ENCODE data around the gene ARMS2.

Gene ARMS2

GRCh38 chr10:122494173-122494820 is 39.8 kb downstream of the ARMS2 start:
- TF ChIP-seq REST (IDR thresholded peaks at IDR 0.05; ENCODE audit: insufficient read depth in 1 of 2, low read depth in 2 of 2, low read length in 2 of 2): no peak
- TF ChIP-seq FOXP2 (optimal IDR thresholded peaks at IDR 0.05; ENCODE audit: borderline replicate concordance, extremely low read depth, extremely low read length, insufficient read depth): no peak
- TF ChIP-seq POLR2AphosphoS5 (IDR thresholded peaks at IDR 0.05; ENCODE audit: low read depth, low read length): no peak
- TF ChIP-seq TAF1 (IDR thresholded peaks at IDR 0.05; ENCODE audit: borderline replicate concordance, insufficient read depth, low read length): no peak
- TF ChIP-seq SIN3A (IDR thresholded peaks at IDR 0.05; ENCODE audit: borderline replicate concordance, insufficient read depth, low read length): no peak

DNA sequence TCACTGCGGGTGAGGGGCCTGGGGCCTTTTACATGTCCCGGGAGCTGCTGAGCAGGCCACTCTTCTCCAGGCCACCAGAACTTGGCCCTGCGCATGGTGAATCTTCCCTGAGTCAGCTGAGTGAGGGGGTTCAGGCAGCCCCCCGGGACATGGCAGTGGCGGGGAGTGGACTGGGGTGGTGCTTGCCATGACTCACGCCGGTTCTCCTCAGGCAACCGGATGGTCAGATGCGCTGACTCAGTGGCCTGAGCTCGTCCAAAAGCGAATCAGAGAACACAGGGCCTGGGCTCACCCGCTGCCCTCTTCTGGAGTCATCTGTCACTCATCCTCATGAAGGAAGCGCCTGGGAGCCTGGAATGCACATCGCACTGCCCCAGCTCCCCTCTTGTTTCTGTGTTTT is 40.4 kb downstream of the ARMS2 start:
- no peak for TF ChIP-seq POLR2AphosphoS5 (IDR thresholded peaks at IDR 0.05; ENCODE audit: low read depth, low read length)
- TF ChIP-seq SIN3A (IDR thresholded peaks at IDR 0.05; ENCODE audit: borderline replicate concordance, insufficient read depth, low read length): no peak
- TF ChIP-seq TAF1 (IDR thresholded peaks at IDR 0.05; ENCODE audit: borderline replicate concordance, insufficient read depth, low read length): no peak
- no peak for TF ChIP-seq REST (IDR thresholded peaks at IDR 0.05; ENCODE audit: insufficient read depth in 1 of 2, low read depth in 2 of 2, low read length in 2 of 2)
- no peak for TF ChIP-seq FOXP2 (optimal IDR thresholded peaks at IDR 0.05; ENCODE audit: borderline replicate concordance, extremely low read depth, extremely low read length, insufficient read depth)

GRCh38 chr10:122495406-122496340 is 41.2 kb downstream of the ARMS2 start:
- TF ChIP-seq POLR2AphosphoS5 (IDR thresholded peaks at IDR 0.05; ENCODE audit: low read depth, low read length) (no peak), REST (IDR thresholded peaks at IDR 0.05; ENCODE audit: insufficient read depth in 1 of 2, low read depth in 2 of 2, low read length in 2 of 2) (no peak), TAF1 (IDR thresholded peaks at IDR 0.05; ENCODE audit: borderline replicate concordance, insufficient read depth, low read length) (no peak), FOXP2 (optimal IDR thresholded peaks at IDR 0.05; ENCODE audit: borderline replicate concordance, extremely low read depth, extremely low read length, insufficient read depth) (no peak), SIN3A (IDR thresholded peaks at IDR 0.05; ENCODE audit: borderline replicate concordance, insufficient read depth, low read length) (no peak)

- TF ChIP-seq SIN3A (IDR thresholded peaks at IDR 0.05; ENCODE audit: borderline replicate concordance, insufficient read depth, low read length): no peak
- no peak for TF ChIP-seq REST (IDR thresholded peaks at IDR 0.05; ENCODE audit: insufficient read depth in 1 of 2, low read depth in 2 of 2, low read length in 2 of 2)
- no peak for TF ChIP-seq POLR2AphosphoS5 (IDR thresholded peaks at IDR 0.05; ENCODE audit: low read depth, low read length)
- TF ChIP-seq TAF1 (IDR thresholded peaks at IDR 0.05; ENCODE audit: borderline replicate concordance, insufficient read depth, low read length): no peak
- TF ChIP-seq FOXP2 (optimal IDR thresholded peaks at IDR 0.05; ENCODE audit: borderline replicate concordance, extremely low read depth, extremely low read length, insufficient read depth): no peak
Measured at GRCh38 chr10:122497241-122497640, 42.8 kb downstream of the ARMS2 start.

All from PFSK-1 (cell line).